NCI-H510A (cell line): ENCODE data around the gene ACMSD.

Source experiments
- DNase-seq: peaks from one replicate; lab custom pipeline; 2025; lab: John Stamatoyannopoulos, UW

ACMSD gene

GRCh38 chr2:134949981-134950708 is 111.7 kb downstream of the ACMSD start:
- DNase-seq = no peak

GRCh38 chr2:134950886-134951285 is 112.5 kb downstream of the ACMSD start:
- no peak for DNase-seq
